GM19099 (cell line): ENCODE data around the gene ABHD12B.

ENCODE experiments used
- POLR2A ChIP-seq: IDR thresholded peaks from 3 replicates; pipeline ENCODE4 v1.6.1; 2011; ENCODE audit warnings: low read depth; ENCODE audit not compliant: insufficient read length; ENCODE audit errors: extremely low read depth

ABHD12B gene

GRCh38 chr14:50936016-50936340 is 64.1 kb downstream of the ABHD12B start:
- TF ChIP-seq POLR2A: no peak

GRCh38 chr14:50936882-50937281 is 65.0 kb downstream of the ABHD12B start:
- TF ChIP-seq POLR2A: no peak

- TF ChIP-seq POLR2A: no peak
Observed at GRCh38 chr14:50937325-50937724, 65.5 kb downstream of the ABHD12B start.

GRCh38 chr14:50937800-50938199 is 65.9 kb downstream of the ABHD12B start:
- TF ChIP-seq POLR2A: no peak

GRCh38 chr14:50941151-50941550 is 69.3 kb downstream of the ABHD12B start:
- no peak for TF ChIP-seq POLR2A

- no peak for TF ChIP-seq POLR2A
Observed at GRCh38 chr14:50943261-50943942, 71.5 kb downstream of the ABHD12B start.

- no peak for TF ChIP-seq POLR2A
Observed at GRCh38 chr14:50943943-50944646, 72.2 kb downstream of the ABHD12B start, which contains the start of gene PYGL. PYGL (minus strand) TSS chr14:50944483; CDS start chr14:50944403, 80 bp downstream.

GRCh38 chr14:50944647-50945413 is 73.0 kb downstream of the ABHD12B start:
- no peak for TF ChIP-seq POLR2A

- no peak for TF ChIP-seq POLR2A
Observed at GRCh38 chr14:50946234-50946935, 74.5 kb downstream of the ABHD12B start.

- TF ChIP-seq POLR2A: no peak
Observed at GRCh38 chr14:50947446-50947845, 75.6 kb downstream of the ABHD12B start.

GRCh38 chr14:50948205-50948604 is 76.4 kb downstream of the ABHD12B start:
- no peak for TF ChIP-seq POLR2A

- TF ChIP-seq POLR2A: no peak
Observed at GRCh38 chr14:50951032-50951431, 79.2 kb downstream of the ABHD12B start.

GRCh38 chr14:50953502-50953901 is 81.6 kb downstream of the ABHD12B start:
- TF ChIP-seq POLR2A: no peak
